T1000 (cell line): ENCODE results near the gene PRKCSH.
A peak's percentile ranks its signal among the peaks of the same experiment; 100 is the strongest.
"Not testable (repeated sequence)": the region's sequence is repeated elsewhere in the genome, so short reads cannot be mapped to it uniquely, and the experiment has no call there.

Experiments
- DNase-seq: peaks from one replicate; lab custom pipeline; 2025; ENCODE audit warnings: mixed read lengths; lab: John Stamatoyannopoulos, UW

Gene PRKCSH

DNA sequence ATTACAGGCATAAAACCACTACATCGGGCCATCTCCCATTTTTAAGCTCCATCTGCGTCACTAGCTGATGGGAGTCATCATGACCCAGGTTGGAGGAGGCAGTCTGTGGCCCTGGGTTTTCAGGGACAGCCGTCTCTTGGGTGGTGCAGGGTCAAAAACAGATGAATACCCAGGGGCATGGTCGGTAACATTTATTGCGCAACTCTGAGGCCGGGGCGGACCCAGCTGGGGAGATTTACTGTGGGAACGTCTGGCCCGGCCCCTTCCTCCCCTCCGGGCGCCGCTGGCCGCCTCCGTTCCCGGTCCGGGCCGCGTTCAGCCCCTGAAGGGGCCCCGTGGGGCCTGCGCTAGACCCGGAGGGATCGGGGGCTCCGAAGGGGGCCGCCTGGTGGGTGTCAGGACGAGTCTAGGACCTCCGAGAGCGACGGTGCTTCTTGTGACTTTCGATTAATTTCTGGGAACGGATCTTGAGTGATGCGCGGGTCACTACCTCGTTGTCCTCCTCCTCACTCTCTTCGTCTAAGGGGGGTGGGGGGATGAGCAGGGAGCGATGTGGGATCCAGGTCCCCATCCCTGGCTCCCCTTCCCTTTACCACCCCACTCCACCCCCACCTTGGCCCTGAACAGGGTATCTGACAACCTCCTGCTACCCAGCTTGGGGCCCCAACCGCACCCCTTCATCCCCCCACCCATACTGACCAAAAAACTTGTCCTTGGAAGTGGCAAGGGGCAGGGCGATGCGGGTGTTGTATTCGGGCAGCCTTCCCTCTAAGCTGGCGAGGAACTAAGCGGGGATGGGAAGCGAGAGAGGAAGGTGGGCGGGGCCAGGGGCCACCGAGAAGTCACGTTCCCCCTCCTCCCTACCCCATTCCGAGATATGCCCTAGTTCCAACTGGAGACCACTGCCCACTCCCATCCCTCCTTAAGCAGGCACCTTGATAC, 14.7 kb upstream of the PRKCSH start:
- DNase-seq: no peak

DNA sequence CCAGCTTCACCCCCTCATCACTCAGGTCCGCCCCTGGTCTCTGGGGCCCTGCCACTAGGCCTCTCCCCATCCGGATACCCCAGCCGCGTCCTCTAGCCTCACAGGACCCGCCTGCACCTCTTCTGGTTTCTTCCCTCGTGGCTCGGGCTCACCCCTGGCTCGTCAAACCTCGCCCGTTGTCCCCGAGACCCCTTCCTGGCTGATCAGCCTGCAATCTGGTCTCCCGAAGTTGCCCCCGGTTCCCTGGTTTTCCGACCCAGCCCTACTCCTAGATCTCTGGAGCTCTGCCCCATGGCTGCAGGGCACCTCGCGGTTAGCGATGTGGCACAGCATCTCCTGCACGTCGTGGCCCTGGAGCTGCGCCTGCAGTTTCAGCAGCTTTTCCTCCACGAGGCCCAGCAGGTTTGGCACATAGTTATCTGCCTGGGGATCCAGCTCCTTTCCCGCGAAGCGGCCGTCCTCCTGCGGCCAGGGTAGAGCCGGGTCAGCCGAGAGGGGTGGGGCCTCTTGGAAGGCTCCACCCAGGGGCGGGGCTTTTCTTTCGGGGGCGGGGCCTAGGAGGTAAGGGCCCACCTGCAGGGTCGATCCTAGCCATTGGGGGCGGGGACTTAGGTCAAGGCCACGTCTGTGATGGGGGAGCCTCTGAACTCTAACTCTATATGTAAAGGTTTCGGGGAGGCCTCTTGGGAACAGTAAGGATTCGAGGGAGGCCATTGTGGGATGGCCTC, 13.9 kb upstream of the PRKCSH start:
- no peak for DNase-seq

DNA sequence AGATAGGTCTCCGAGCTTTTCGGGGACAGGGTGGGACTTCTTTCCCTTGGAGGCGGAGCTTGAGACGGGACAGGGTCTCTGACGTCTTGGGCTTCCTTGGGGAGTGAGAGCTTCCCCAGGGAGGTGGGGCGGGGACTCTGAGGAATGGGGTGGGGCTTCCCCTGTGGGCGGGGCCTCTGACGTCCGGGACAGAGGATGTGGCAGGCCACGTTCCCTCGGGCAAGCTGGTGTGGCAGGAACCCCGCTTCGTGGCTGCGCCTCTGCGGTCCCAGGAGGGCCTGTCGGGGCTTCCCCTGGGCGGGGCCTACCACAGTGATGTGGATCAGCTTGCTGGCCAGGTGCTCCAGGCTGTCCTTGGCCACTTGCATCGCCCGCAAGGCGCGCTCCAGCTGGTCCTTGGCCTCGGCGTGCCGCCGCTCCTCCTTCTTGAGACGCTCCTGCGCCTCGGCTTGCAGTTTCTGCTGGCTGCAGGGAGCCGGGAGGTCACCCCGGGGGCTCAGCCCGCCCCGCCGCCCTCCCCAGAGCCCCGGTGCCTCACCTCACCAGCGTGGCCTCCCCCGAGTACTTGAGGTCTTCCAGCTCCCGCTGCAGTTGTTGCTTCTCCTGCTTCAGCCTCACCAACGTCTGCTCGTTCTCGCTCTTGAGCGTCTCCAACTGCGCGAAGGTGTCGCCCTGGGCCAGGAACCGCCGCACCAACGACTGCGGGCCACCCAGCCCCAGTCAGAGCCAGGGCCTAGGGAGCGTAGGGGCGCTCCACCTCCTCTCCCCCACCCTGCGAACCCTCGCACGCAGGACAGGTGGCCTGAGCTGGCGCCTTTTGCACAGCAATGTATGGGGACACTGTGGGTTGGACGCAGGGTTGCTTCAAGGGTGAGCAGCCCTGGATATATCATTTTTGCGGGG, 13.0 kb upstream of the PRKCSH start:
- peak; percentile 36 for DNase-seq

DNA sequence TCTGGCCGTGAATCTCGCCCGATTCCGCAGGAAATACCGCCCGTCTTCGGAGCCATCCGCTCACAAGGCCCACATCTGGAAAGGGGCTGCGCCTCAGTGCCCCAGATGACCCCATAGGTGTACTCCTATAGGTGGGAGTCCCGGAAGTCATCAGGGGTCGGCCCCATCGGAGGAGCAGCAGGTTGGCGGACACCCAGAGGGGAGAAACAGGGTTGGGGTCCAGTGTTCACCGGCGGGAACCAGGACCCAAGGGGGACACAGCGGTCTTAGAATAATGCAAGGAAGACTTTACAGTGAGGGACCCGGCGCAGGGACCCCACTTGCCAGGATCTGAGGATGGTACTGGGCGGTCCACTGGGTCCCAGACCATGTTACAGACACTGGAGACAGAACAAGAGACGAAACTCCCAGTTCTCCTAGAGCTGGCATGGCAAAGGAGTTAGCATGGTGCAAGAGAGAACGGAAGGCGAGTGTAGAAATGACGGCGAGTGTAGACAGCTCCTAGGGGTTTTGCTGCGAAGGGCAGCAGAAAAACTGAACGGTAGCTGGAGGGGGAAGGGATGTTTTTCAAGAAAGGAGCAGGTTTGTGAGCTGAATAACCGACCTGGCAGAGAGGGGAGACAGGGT, 12.2 kb upstream of the PRKCSH start:
- no peak for DNase-seq

DNA sequence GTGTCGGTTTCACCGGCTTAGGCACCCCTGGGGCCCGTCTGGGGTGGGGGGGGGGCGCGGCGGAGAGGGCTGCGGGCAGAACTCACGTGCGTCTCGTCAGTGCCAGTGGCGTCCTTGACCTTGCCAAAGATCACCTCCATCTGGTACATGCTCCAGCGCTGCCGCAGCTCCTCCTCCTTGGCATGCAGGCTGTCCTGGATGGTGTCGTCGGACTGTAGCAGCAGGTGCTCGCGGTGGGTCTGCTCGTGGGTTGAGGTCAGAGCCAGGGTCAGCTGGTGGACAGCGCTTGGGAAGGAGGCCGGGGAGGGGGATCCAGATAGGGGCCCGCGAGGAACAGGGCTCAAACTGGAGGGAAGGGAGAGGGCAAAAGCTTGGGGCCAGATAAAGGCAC, 11.6 kb upstream of the PRKCSH start:
- no peak for DNase-seq

DNA sequence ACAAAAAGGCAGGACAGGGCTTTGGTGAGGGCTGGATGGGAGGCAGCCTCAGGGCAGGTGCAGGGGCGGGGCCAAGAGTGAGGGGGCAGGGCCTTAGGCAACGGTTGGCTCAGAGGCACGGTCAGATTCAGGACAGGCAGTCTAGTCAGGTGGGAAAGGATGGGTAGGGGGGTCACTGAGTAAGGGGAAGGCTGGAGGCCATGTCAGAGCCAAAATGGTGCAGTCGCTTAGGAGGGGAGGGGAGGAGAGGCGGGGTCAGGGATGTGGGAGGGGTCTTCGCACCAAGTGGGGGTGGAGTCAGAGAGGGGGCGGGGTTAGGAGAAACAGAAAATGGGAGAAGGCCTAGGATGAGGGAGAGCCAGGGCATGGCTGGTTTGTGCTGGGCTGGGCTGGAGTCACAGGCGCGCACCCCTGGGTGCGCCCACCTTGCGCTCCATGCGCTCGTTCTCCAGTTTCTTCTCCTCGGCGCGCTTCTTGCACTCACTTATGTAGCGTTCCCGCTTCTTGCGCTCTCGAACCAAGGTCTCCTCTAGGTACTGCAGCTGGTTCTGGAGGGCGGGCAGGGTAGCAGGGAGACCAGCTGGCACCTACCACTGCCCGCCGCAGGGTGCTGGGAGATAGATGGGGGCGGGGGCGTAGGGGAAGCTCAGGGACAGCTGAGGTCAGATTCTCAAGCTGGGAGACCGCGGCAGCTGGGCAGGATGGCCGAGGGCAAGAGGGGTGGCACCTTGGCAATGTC, 9.5 kb upstream of the PRKCSH start:
- no peak for DNase-seq

DNA sequence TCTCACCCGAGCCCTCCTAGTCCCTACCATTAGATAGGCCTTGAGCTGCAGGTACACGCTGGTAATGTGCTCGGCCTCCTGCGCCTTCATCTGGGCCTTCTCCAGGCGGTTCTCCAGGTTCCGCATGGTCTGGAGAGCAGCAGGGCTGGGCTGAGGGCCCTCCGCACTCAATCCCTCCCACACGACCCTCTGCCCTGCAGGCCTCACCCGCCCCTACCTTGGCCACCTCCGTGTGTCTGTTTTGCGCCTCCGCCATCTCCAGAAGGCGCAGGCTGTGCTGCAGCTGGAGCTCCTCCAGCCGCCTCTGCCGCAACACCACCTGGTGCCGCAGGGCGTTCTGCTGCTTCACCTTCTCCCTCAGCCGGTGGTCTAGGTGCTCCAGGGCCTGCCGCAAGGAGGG, 8.8 kb upstream of the PRKCSH start:
- DNase-seq: no peak

DNA sequence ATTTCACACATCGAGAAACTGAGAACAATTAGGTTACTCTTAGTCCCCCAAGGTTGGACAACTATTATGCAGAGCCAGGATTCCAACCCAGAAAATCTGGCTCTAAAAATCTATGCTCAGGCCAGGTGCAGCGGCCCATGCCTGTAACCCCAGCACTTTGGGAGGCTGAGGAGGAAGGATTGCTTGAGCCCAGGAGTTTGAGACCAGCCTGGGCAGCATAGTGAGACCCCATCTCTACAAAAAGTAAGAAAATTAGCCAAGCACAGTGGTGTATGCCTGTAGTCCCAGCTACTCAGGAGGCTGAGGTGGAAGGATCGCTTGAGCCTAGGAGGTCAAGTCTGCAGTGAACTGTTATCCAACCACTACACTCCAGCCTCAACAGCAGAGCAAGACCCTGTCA, 1.9 kb upstream of the PRKCSH start:
- DNase-seq: not testable (repeated sequence)

DNA sequence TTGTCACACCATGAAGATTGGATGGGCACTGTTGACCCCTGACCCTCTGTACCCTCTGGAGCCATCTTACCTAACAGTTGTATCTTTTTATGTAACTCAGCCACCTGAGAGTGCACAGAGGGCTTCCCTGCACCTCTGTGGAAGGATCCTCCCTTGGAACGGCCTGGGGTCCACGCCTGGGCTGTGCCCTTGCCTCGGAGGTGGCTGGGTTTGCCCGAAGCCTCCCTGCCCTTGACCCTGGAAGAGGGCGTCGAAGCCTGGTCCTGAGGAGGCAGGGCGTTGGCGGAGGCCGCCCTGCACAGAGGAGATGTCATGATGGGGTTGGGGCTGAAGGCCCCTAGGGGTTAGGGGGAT, 755 bp upstream of the PRKCSH start:
- no peak for DNase-seq

DNA sequence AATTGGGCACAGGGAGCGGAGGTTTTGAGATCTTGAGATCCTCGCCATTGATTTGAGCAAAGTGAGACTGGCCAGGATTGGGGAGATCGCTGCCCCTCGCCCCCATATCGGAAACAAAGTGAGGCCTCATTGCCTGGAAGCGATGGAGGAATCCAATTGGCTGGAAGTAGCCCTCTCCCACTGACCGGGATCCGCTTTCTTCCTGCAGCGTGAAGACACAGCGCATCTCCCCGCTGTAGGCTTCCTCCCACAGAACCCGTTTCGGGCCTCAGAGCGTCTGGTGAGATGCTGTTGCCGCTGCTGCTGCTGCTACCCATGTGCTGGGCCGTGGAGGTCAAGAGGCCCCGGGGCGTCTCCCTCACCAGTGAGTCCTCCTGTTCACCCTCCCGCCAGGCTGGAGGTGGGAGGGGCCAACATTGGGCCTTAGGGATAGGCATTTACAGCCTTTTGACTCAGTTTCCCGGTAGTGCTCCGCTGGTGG, 438 bp downstream of the PRKCSH start:
- no peak for DNase-seq

DNA sequence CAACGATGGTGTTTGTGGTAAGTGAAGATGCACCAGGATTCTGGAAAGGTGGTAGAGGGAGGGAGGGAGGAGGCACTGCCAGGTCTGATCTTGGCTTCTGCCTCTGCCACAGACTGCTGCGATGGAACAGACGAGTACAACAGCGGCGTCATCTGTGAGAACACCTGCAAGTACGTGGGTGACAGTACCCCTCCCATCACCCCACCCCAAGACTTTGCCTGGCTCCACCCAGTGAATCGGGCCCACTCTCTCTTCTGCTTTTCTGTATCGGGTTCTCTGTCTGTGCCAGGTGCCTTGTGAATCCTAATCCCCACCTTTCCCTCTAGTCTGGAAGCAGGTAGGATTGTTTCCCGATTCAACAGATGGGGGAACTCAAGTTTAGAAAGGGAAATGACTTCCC, 2.5 kb downstream of the PRKCSH start:
- DNase-seq: no peak

DNA sequence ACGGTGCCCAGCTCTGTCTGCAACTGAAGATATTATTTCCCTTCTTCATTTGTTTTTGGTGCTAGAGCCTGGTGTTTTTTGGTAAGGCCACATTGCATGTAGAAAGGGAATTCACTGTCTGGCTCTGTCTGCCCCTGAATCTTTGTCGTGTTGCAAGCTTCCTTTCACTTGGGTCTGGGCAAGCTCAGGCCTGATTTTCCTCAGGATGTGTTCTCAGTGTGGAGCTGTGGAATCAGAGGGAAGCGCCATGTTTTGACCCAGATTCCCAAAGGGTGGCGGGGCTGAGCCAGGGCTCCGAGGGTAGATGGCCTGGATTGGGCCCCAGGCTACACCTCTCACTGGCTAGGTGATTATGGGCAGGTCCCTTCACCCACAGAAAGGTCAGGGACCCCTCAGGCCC, 8.6 kb downstream of the PRKCSH start:
- no peak for DNase-seq

DNA sequence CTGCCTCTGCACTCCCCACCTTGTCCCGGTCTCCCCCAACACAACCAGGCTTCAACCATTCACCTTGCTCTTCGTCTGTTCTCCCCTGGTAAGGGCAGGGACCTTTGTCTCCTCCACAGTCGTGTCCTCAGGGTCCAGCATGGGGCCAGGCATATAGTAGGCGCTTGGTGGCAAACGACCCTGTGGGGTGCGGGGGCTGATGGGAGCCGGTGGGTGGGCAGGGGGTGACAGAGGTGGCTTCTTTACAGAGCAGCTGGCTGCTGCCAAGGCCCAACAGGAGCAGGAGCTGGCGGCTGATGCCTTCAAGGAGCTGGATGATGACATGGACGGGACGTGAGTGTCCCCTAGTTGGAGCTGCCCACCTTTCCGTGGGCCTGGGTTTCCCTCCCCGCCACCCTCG, 9.7 kb downstream of the PRKCSH start:
- DNase-seq: no peak

DNA sequence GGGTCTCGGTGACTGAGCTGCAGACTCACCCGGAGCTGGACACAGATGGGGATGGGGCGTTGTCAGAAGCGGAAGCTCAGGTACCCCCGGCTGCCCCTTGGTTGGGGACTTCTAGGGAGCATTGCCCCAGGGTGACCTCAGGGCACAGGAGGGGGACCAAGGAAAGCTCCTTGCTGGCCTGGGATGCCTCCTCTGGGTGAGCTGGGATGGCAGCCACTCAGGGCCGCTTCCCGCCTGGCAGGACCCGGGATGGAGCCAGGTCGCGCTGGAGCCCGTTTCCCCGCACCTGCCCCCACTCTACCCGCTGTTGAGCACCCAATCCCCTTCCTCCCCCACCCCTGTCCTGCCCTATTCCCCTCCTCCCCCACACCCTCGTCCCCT, 10.8 kb downstream of the PRKCSH start:
- DNase-seq: no peak

DNA sequence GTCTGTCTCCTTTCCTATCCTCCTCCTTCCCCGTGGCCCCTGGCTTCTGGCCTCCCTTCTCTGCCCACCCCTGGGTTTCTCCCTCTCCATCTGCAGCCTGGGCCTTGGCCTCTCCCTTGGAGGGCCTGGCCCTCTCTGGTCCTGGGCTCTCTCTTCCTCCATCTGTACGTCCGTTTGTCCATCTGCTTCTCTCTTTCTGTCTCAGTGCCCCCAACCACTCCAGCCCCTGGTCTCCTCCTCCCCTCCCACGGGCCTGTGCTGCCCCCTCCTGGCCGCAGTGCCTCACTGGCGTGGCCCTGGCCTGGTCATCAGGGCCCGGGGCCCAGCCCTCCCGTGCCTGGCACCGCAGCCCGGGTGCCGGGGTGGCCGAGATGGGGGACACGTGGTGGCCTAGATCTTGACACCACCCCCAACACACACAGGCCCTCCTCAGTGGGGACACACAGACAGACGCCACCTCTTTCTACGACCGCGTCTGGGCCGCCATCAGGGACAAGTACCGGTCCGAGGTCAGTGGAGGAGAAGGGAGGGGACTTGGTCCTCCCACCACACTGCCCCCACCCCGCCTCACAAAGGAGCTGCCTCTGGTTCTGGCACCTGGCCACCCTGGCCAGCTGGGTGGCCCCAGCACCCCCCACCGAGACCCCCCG, 11.3 kb downstream of the PRKCSH start:
- peak; percentile 4 for DNase-seq

DNA sequence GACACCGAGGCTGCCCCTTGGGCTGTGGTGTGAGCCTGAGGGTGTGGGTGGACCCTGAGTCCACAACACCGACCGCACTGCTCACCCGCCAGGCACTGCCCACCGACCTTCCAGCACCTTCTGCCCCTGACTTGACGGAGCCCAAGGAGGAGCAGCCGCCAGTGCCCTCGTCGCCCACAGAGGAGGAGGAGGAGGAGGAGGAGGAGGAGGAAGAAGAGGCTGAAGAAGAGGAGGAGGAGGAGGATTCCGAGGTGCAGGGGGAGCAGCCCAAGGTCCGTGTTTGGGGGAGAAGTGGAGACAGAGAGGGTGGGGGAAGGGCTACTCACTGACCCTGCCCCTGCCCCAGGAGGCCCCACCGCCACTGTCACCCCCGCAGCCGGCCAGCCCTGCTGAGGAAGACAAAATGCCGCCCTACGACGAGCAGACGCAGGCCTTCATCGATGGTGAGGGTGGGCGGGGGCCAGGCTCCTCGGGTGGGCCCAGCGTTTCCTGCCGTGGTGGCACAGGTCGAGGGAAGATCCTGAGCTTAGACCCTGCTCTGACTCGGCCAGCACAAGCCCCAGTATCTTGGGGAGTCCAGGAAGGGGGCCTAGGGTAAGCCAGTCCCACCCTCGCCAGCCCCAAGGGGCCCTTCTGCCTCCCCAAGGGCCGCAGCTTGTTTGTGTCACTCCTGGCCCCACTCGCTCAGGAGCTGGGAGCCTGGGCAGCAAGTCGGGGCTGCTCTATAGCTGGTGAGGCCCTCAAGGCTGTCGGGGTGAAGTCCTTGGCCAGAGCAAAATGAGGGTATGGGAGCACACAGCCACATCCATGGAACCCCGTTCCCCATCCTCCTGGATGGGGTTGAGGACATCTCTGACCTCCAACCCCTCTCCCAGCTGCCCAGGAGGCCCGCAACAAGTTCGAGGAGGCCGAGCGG, 12.2 kb downstream of the PRKCSH start:
- DNase-seq: no peak

DNA sequence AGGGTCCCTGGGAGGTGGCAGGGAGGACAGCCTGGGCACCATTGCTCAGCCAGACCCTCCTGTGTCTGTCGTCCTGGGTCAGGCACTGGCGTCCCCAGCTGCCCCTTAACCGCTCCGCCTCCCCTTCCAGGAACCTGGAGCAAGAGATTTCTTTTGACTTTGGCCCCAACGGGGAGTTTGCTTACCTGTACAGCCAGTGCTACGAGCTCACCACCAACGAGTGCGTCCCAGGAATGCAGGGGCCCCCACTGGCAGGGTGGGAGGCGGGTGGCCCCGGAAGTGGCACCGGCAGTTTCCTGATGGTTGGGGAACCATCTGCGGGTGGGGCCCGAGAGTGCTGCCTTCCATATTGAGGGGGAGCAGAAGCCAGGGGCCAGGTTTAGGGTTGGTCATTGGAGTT, 13.0 kb downstream of the PRKCSH start:
- DNase-seq: no peak

DNA sequence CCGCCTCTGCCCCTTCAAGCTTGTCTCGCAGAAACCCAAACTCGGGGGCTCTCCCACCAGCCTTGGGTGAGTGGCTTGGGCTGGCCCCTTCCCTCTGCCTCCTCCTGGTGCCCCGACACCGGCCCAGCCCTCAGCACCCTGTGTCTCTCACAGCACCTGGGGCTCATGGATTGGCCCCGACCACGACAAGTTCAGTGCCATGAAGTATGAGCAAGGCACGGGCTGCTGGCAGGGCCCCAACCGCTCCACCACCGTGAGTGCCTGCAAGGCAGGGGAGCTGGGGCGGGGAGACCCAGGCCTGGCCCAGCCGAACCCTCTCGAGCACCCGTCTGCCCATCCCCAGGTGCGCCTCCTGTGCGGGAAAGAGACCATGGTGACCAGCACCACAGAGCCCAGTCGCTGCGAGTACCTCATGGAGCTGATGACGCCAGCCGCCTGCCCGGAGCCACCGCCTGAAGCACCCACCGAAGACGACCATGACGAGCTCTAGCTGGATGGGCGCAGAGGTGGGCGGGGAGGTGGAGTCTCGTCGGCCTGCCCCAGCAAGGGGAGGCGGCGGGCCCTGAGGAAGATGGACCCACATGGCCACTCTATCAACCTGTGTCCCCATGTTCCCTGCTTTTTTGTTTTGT, 13.6 kb downstream of the PRKCSH start:
- DNase-seq: no peak
